HepG2 (cell line): Measurements from ENCODE around the gene ITM2B. TPM values are rescaled to one million over a fixed set of nuclear protein-coding genes. Genes with fewer than 3 reads are reported as not detected.

Experiments used
- ARNT2 ChIP-seq: sonication (generic); formaldehyde crosslinking; IDR thresholded peaks from 2 replicates; pipeline ENCODE4 v1.8.0; 2022; ENCODE audit warnings: mild to moderate bottlenecking, low read depth, missing genetic modification reagents, moderate library complexity
- BHLHE40 ChIP-seq: IDR thresholded peaks from 2 replicates; pipeline ENCODE4 v1.6.1; 2011; ENCODE audit warnings: low read length, improper control_type of control experiment
- CREM ChIP-seq, 2 experiments: sonication (generic) in 1 of 2; formaldehyde crosslinking in 1 of 2; IDR thresholded peaks; 2 replicates each; pipeline versions ENCODE4 v1.4.0 to v1.6.1; 2016 to 2020; ENCODE audit warnings: antibody characterized with exemption in 1 of 2, mild to moderate bottlenecking in 1 of 2, missing genetic modification reagents in 1 of 2
- E2F2 ChIP-seq: sonication (generic); formaldehyde crosslinking; IDR thresholded peaks from 2 replicates; pipeline ENCODE4 v1.4.0; 2020; ENCODE audit warnings: missing genetic modification reagents, borderline replicate concordance
- HDAC1 ChIP-seq: sonication (generic); formaldehyde crosslinking; IDR thresholded peaks from 2 replicates; pipeline ENCODE4 v1.5.1; 2020; ENCODE audit warnings: mild to moderate bottlenecking, missing genetic modification reagents
- HMG20A ChIP-seq: IDR thresholded peaks from 2 replicates; pipeline ENCODE4 v1.6.1; 2016; ENCODE audit warnings: borderline replicate concordance
- PAXIP1 ChIP-seq: sonication (generic); formaldehyde crosslinking; conservative IDR thresholded peaks from 2 replicates; pipeline ENCODE4 v1.4.0; 2020; ENCODE audit warnings: mild to moderate bottlenecking, missing genetic modification reagents, moderate library complexity
- RBM39 ChIP-seq: fragments of 200-400 bp; formaldehyde crosslinking; IDR thresholded peaks from one replicate; pipeline ENCODE4 v1.6.1; 2018; ENCODE audit warnings: antibody characterized with exemption, mild to moderate bottlenecking, low read depth, low read length; ENCODE audit not compliant: poor library complexity, severe bottlenecking
- RCOR2 ChIP-seq: IDR thresholded peaks from 2 replicates; pipeline ENCODE4 v1.6.1; 2016; ENCODE audit warnings: missing biosample characterization, missing genetic modification reagents
- RFX3 ChIP-seq: IDR thresholded peaks from 2 replicates; pipeline ENCODE4 v1.6.1; 2016; ENCODE audit warnings: missing biosample characterization, missing genetic modification reagents
- ZBTB7A ChIP-seq: sonication (generic); formaldehyde crosslinking; IDR thresholded peaks from 2 replicates; pipeline ENCODE4 v1.8.0; 2022; ENCODE audit warnings: mild to moderate bottlenecking, missing genetic modification reagents
- ZFAT ChIP-seq: sonication (generic); formaldehyde crosslinking; conservative IDR thresholded peaks from 2 replicates; pipeline ENCODE4 v1.8.1; 2023; ENCODE audit warnings: missing genetic modification reagents, inconsistent platforms
- ZNF101 ChIP-seq: sonication (generic); formaldehyde crosslinking; IDR thresholded peaks from 2 replicates; pipeline ENCODE4 v1.4.0; 2020; ENCODE audit warnings: mild to moderate bottlenecking, low read depth, missing genetic modification reagents, borderline replicate concordance
- ZNF124 ChIP-seq: sonication (generic); formaldehyde crosslinking; IDR thresholded peaks from 2 replicates; pipeline ENCODE4 v1.4.0; 2020; ENCODE audit warnings: missing genetic modification reagents
- ZNF138 ChIP-seq: sonication (generic); formaldehyde crosslinking; IDR thresholded peaks from 2 replicates; pipeline ENCODE4 v1.5.0; 2020; ENCODE audit warnings: mild to moderate bottlenecking, low read depth, missing genetic modification reagents
- ZNF317 ChIP-seq: sonication (generic); formaldehyde crosslinking; IDR thresholded peaks from 2 replicates; pipeline ENCODE4 v1.5.0; 2020; ENCODE audit warnings: mild to moderate bottlenecking, missing genetic modification reagents
- ZNF331 ChIP-seq: sonication (generic); formaldehyde crosslinking; IDR thresholded peaks from 2 replicates; pipeline ENCODE4 v1.4.0; 2020; ENCODE audit warnings: missing genetic modification reagents
- ZNF501 ChIP-seq: sonication (generic); formaldehyde crosslinking; IDR thresholded peaks from 2 replicates; pipeline ENCODE4 v1.5.1; 2020; ENCODE audit warnings: mild to moderate bottlenecking, moderate library complexity, missing genetic modification reagents
- ZNF510 ChIP-seq: sonication (generic); formaldehyde crosslinking; IDR thresholded peaks from 2 replicates; pipeline ENCODE4 v1.4.0; 2020; ENCODE audit warnings: low read depth, mild to moderate bottlenecking, missing genetic modification reagents
- ZNF550 ChIP-seq: sonication (generic); formaldehyde crosslinking; IDR thresholded peaks from 2 replicates; pipeline ENCODE4 v1.4.0; 2020; ENCODE audit warnings: mild to moderate bottlenecking, missing genetic modification reagents, borderline replicate concordance
- ZNF580 ChIP-seq: IDR thresholded peaks from 2 replicates; pipeline ENCODE4 v1.6.1; 2016; ENCODE audit warnings: low read depth, borderline replicate concordance
- ZNF792 ChIP-seq: IDR thresholded peaks from 2 replicates; pipeline ENCODE4 v1.6.1; 2016
- polyA plus RNA-seq, 8 experiments: library from polyadenylated mRNA; depleted of rRNA in 3 of 8; stranded (reverse) in 7 of 8; unstranded in 1 of 8; fragments of >200 nt; fragmentation: Illumina TruSeq in 4 of 8; extraction: Trizol in 4 of 8; gene quantifications; 2 replicates each; pipeline versions ENCODE4 v1.2.1 to v1.2.3, GENCODE V29; 2011 to 2016; ENCODE audit warnings: low read depth in 4 of 8, missing spikeins in 1 of 8, mixed read lengths in 1 of 8; ENCODE audit not compliant: insufficient read depth in 1 of 8
- total RNA-seq, 5 experiments: library from RNA; depleted of rRNA; stranded (reverse); fragments of >200 nt; fragmentation: Illumina TruSeq; extraction: Trizol; gene quantifications; 2 replicates each; pipeline ENCODE4 v1.2.3, GENCODE V29; 2016; ENCODE audit warnings: low read depth in 1 of 5

ITM2B gene
- total and polyA plus RNA-seq, 2 of the 13 experiments (the other 11 are each of a cell fraction or from before 2014, with no cell fraction given) = 158 to 373 TPM

GRCh38 chr13:48292650-48293049, 59.6 kb downstream of the ITM2B start (continued):
- TF ChIP-seq ZNF124 (no peak), ZFAT (no peak), BHLHE40 (no peak), RBM39 (no peak), ZBTB7A (no peak), ZNF510 (CRISPR knock-in tag) (no peak), HMG20A (peak; percentile 32; the same call in 1 of the 2 replicates), ZNF550 (CRISPR knock-in tag) (no peak), ZNF580 (no peak), ZNF792 (CRISPR knock-in tag) (no peak), ZNF317 (CRISPR knock-in tag) (no peak), ZNF501 (CRISPR knock-in tag) (no peak), RCOR2 (CRISPR knock-in tag) (no peak), RFX3 (CRISPR knock-in tag) (no peak), ARNT2 (no peak), E2F2 (no peak), HDAC1 (CRISPR knock-in tag) (no peak), ZNF138 (CRISPR knock-in tag) (no peak), CREM (IDR thresholded peaks at IDR 0.05) (peak; percentile 47; the same call in 1 of the 2 replicates), CREM (CRISPR knock-in tag; IDR thresholded peaks at IDR 0.05) (no peak), ZNF101 (CRISPR knock-in tag) (no peak), PAXIP1 (CRISPR knock-in tag) (peak; percentile 68), ZNF331 (CRISPR knock-in tag) (peak; percentile 46; the same call in 1 of the 2 replicates)
